Panc1 (cell line): ENCODE measurements around the gene TSSC4. TPM values are rescaled to one million over a fixed set of nuclear protein-coding genes. Genes with fewer than 3 reads are reported as not detected.

Source experiments
- ATAC-seq: fragments of 200-7000 bp; cut with Tn5 transposase; 2 replicates; pipeline ENCODE4 v1.9.1; 2020; ENCODE audit warnings: mild to moderate bottlenecking, moderate library complexity
- BruUV-seq: library from RNA; stranded (reverse); fragments of 400-500 nt; replicated peaks from 2 replicates; lab custom pipeline; 2021; lab: Mats Ljungman, UMichigan
- CTCF ChIA-PET: fragments of 300-600 bp; sonication (Branson Sonifier 250); formaldehyde crosslinking; loops from one replicate; lab custom pipeline; 2022; ENCODE audit warnings: antibody characterized with exemption; lab: Charles Lee
- POLR2A ChIA-PET: fragments of 300-600 bp; sonication (Branson Sonifier 250); formaldehyde crosslinking; loops from one replicate; lab custom pipeline; 2022; ENCODE audit warnings: antibody characterized with exemption; lab: Charles Lee
- DNase-seq: peaks from one replicate; pipeline ENCODE4 v3.0.0-alpha.2; 2010; ENCODE audit warnings: low read depth, low spot score
- H3K27ac ChIP-seq: 2 replicates; pipeline ENCODE4 v1.5.1; 2011; ENCODE audit warnings: mild to moderate bottlenecking, low read length, inconsistent platforms
- H3K27me3 ChIP-seq: fragments of 200-500 bp; sonication (Bioruptor generic); 2 replicates; pipeline ENCODE4 v1.6.0; 2014; ENCODE audit warnings: low read length, inconsistent platforms; ENCODE audit not compliant: control insufficient read depth, insufficient read depth
- H3K36me3 ChIP-seq: fragments of 200-500 bp; sonication (Bioruptor generic); 2 replicates; pipeline ENCODE4 v1.5.1; 2014; ENCODE audit warnings: inconsistent platforms, mild to moderate bottlenecking, low read length, moderate library complexity; ENCODE audit not compliant: control insufficient read depth, insufficient read depth
- H3K4me1 ChIP-seq: 2 replicates; pipeline ENCODE4 v1.5.1; 2011; ENCODE audit warnings: inconsistent platforms, mild to moderate bottlenecking, low read length, moderate library complexity; ENCODE audit not compliant: control insufficient read depth, insufficient read depth
- H3K4me3 ChIP-seq, 2 experiments: 2 replicates each; pipeline ENCODE4 v1.5.1; 2011 to 2012; ENCODE audit warnings: low read depth in 2 of 2, low read length in 2 of 2, mild to moderate bottlenecking in 2 of 2, inconsistent platforms in 1 of 2, moderate library complexity in 1 of 2
- H3K9me3 ChIP-seq: fragments of 200-500 bp; sonication (Bioruptor generic); 2 replicates; pipeline ENCODE4 v1.5.1; 2014; ENCODE audit warnings: low read depth, mild to moderate bottlenecking, inconsistent platforms, low read length, moderate library complexity; ENCODE audit not compliant: control insufficient read depth, insufficient read depth
- POLR2AphosphoS5 ChIP-seq: IDR thresholded peaks from 2 replicates; pipeline ENCODE4 v1.6.1; 2012; ENCODE audit warnings: mild to moderate bottlenecking, low read depth, low read length, moderate library complexity
- SIN3A ChIP-seq: IDR thresholded peaks from 2 replicates; pipeline ENCODE4 v1.6.1; 2012; ENCODE audit warnings: low read depth, mild to moderate bottlenecking, low read length, moderate library complexity, borderline replicate concordance; ENCODE audit not compliant: insufficient read depth
- TCF7L2 ChIP-seq: IDR thresholded peaks from 2 replicates; pipeline ENCODE4 v1.6.1; 2011; ENCODE audit warnings: mild to moderate bottlenecking, low read depth, low read length, inconsistent platforms
- in situ Hi-C: cut with HindIII; loops from 2 replicates; pipeline ENCODE4 v1.10.0; 2016; ENCODE audit warnings: low sequenced_read_pairs, low pct_unique_long_range_greater_than_20kb
- intact Hi-C: fragments of 100-400 bp; cut with micrococcal nuclease; formaldehyde crosslinking; loops from one replicate; pipeline ENCODE4 v1.10.0; 2022; ENCODE audit not compliant: unreplicated experiment
- total RNA-seq: library from RNA; stranded (reverse); gene quantifications from one replicate; pipeline ENCODE4 v1.2.1, GENCODE V29; 2021; ENCODE audit not compliant: unreplicated experiment
- TF ChIP-seq, protein P1 (sequence below): fragments of 450-650 bp; IDR thresholded peaks from 2 replicates; pipeline ENCODE4 v1.5.1; 2017; ENCODE audit warnings: mild to moderate bottlenecking
- TF ChIP-seq, protein P2 (sequence below), 2 experiments: IDR thresholded peaks; 2 replicates each; pipeline ENCODE4 v1.6.1; 2011 to 2012; ENCODE audit warnings: low read depth in 2 of 2, control low read depth in 1 of 2, low read length in 1 of 2, mild to moderate bottlenecking in 1 of 2, moderate library complexity in 1 of 2; ENCODE audit not compliant: insufficient read depth in 1 of 2

TSSC4 gene
- total RNA-seq, 1 experiment from 2014 or later, result 132 TPM

DNA sequence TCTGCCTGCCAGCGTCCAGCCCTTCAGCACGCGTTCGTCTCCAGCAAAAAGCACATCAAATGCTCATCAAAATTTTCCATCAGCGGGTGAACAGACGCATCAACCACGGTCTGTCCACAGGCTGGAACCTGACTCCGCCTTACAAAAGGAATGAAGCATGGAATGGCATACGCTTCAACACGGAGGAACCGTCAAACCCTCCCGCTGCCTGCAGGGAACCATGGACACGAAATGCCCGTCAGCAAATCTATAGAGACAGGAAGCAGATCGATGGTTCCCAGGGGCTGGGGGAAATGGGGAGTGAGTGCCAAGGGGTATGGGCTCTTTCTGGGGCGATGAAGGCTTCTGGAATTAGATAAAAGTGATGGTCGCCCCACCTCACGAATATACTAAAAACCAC lies 16.2 kb downstream of the TSSC4 start:
- Histone ChIP-seq H3K27ac (no peak overlapping the region), H3K36me3 (no peaks in the 10 kb centered on the region), H3K9me3 (no peaks in the 10 kb centered on the region), H3K4me1 (peaks cover 7% of the 10 kb centered on the region; the same call in 1 of the 2 replicates), H3K27me3 (no peaks in the 10 kb centered on the region), H3K4me3 (no peak overlapping the region)
- ATAC-seq (no peak), DNase-seq (no peak)
- TF ChIP-seq SIN3A (no peak), TCF7L2 (no peak), POLR2AphosphoS5 (no peak)
- TF ChIP-seq, protein P1, sequence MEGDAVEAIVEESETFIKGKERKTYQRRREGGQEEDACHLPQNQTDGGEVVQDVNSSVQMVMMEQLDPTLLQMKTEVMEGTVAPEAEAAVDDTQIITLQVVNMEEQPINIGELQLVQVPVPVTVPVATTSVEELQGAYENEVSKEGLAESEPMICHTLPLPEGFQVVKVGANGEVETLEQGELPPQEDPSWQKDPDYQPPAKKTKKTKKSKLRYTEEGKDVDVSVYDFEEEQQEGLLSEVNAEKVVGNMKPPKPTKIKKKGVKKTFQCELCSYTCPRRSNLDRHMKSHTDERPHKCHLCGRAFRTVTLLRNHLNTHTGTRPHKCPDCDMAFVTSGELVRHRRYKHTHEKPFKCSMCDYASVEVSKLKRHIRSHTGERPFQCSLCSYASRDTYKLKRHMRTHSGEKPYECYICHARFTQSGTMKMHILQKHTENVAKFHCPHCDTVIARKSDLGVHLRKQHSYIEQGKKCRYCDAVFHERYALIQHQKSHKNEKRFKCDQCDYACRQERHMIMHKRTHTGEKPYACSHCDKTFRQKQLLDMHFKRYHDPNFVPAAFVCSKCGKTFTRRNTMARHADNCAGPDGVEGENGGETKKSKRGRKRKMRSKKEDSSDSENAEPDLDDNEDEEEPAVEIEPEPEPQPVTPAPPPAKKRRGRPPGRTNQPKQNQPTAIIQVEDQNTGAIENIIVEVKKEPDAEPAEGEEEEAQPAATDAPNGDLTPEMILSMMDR, result no peak
- TF ChIP-seq, protein P2, sequence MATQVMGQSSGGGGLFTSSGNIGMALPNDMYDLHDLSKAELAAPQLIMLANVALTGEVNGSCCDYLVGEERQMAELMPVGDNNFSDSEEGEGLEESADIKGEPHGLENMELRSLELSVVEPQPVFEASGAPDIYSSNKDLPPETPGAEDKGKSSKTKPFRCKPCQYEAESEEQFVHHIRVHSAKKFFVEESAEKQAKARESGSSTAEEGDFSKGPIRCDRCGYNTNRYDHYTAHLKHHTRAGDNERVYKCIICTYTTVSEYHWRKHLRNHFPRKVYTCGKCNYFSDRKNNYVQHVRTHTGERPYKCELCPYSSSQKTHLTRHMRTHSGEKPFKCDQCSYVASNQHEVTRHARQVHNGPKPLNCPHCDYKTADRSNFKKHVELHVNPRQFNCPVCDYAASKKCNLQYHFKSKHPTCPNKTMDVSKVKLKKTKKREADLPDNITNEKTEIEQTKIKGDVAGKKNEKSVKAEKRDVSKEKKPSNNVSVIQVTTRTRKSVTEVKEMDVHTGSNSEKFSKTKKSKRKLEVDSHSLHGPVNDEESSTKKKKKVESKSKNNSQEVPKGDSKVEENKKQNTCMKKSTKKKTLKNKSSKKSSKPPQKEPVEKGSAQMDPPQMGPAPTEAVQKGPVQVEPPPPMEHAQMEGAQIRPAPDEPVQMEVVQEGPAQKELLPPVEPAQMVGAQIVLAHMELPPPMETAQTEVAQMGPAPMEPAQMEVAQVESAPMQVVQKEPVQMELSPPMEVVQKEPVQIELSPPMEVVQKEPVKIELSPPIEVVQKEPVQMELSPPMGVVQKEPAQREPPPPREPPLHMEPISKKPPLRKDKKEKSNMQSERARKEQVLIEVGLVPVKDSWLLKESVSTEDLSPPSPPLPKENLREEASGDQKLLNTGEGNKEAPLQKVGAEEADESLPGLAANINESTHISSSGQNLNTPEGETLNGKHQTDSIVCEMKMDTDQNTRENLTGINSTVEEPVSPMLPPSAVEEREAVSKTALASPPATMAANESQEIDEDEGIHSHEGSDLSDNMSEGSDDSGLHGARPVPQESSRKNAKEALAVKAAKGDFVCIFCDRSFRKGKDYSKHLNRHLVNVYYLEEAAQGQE (IDR thresholded peaks at IDR 0.05; ENCODE audit: insufficient read depth in 1 of 2, low read depth in 2 of 2, low read length in 1 of 2), result no peak
- BruUV-seq, result no TSS peak
- in situ Hi-C loops, result no loop called here
- intact Hi-C loops, result no loop called here
- CTCF ChIA-PET, result interaction anchor here (0.6 to 0.8 kb wide), 3 partner anchors 11 to 226 kb away, joined by 3 to 5 read pairs (median 3); partner anchors contain the start of gene TSSC4
- POLR2A ChIA-PET, result interaction anchor here (0.6 kb wide), 2 partner anchors 36 to 111 kb away, joined by 3 read pairs; no protein-coding TSS in a partner anchor

DNA sequence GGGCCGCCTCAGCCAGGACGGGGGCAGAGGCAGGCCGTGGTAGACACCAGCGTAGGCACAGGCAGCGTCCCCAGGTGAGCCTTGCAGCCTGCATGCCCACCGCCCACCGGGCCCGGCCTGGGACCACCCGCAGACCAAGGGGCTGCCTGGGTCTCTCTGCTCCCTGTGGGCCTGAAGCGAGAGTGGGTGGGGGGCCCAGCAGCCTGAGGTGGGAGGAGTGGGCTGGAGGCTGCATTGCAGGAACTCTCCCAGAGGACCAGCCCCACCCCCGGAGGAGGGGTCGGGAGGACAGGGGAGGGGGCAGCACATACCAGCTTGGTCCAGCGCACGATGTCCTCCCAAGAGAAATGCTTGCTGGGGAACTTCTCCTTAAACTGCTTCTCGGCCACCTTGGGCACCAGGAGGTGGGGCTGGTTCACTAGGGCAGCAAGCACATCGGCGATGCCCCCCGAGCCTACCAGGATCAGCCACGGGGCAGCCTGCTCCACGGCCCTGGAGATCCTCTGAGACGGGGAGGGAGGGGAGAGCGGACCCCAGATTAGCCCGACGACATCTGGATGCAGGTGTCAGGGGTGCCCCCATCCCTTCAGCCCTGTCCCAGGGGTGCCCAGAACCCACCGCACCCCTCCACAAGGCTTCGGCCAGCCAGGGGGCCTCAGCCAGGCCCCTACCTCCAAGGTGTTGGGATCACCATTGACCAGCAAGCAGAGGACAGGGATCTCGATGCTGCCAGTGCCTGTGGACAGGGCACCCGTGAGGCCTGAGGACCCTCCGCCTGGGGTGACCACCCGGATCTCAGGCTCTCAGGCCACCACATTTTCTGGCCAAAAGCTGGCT lies 17.5 kb downstream of the TSSC4 start:
- no peak overlapping the region for H3K4me3 ChIP-seq
- ATAC-seq (no peak), DNase-seq (no peak)
- H3K36me3 ChIP-seq, result no peaks in the 10 kb centered on the region
- no TSS peak for BruUV-seq
- POLR2A ChIA-PET, result no interaction called here
- no peaks in the 10 kb centered on the region for H3K27me3 ChIP-seq
- in situ Hi-C loops (no loop called here), intact Hi-C loops (no loop called here)
- peaks cover 7% of the 10 kb centered on the region; the same call in 1 of the 2 replicates for H3K4me1 ChIP-seq
- H3K27ac ChIP-seq, result no peak overlapping the region
- CTCF ChIA-PET, result interaction anchor here (0.6 to 6.3 kb wide), 5 partner anchors 17 to 232 kb away, joined by 3 to 102 read pairs (median 4); partner anchors contain the start of gene TSSC4
- TF ChIP-seq SIN3A, result no peak
- TF ChIP-seq, protein P2 (IDR thresholded peaks at IDR 0.05; ENCODE audit: insufficient read depth in 1 of 2, low read depth in 2 of 2, low read length in 1 of 2), result no peak
- TF ChIP-seq, protein P1, result no peak
- TF ChIP-seq POLR2AphosphoS5, result no peak
- TF ChIP-seq TCF7L2, result no peak
- H3K9me3 ChIP-seq, result no peaks in the 10 kb centered on the region
